H9 (cell line): ENCODE data around the gene CUEDC2. TPM values are rescaled to one million over a fixed set of nuclear protein-coding genes. Genes with fewer than 3 reads are reported as not detected.
A peak's percentile ranks its signal among the peaks of the same experiment; 100 is the strongest.

Source experiments
- DNase-seq: peaks from one replicate; pipeline ENCODE4 v3.0.0-alpha.2; 2017
- H2AFZ ChIP-seq: one replicate; pipeline ENCODE4 v1.6.1; 2013; ENCODE audit warnings: mild to moderate bottlenecking, low read length, control low read depth, moderate library complexity
- H2AK5ac ChIP-seq: 2 replicates; pipeline ENCODE4 v1.6.1; 2013; ENCODE audit warnings: low read length, control low read depth, mixed read lengths; ENCODE audit not compliant: insufficient read length
- H2BK120ac ChIP-seq: one replicate; pipeline ENCODE4 v1.6.1; 2013; ENCODE audit warnings: low read depth, mild to moderate bottlenecking, low read length, control low read depth, inconsistent platforms; ENCODE audit not compliant: poor library complexity, severe bottlenecking
- H2BK12ac ChIP-seq: 2 replicates; pipeline ENCODE4 v1.6.1; 2013; ENCODE audit warnings: low read length, control low read depth, mixed read lengths, low read depth; ENCODE audit not compliant: insufficient read length
- H2BK15ac ChIP-seq: 2 replicates; pipeline ENCODE4 v1.6.1; 2013; ENCODE audit warnings: low read depth, low read length, control low read depth
- H2BK20ac ChIP-seq: one replicate; pipeline ENCODE4 v1.6.1; 2013; ENCODE audit warnings: low read depth, mild to moderate bottlenecking, low read length, control low read depth, inconsistent platforms; ENCODE audit not compliant: poor library complexity, severe bottlenecking
- H2BK5ac ChIP-seq: 2 replicates; pipeline ENCODE4 v1.6.1; 2013; ENCODE audit warnings: low read length, control low read depth, mixed read lengths; ENCODE audit not compliant: insufficient read length
- H3K14ac ChIP-seq: 2 replicates; pipeline ENCODE4 v1.6.1; 2013; ENCODE audit warnings: low read length, control low read depth; ENCODE audit not compliant: insufficient read depth
- H3K18ac ChIP-seq: 2 replicates; pipeline ENCODE4 v1.6.1; 2013; ENCODE audit warnings: low read depth, mild to moderate bottlenecking, mixed read lengths, low read length, control low read depth; ENCODE audit not compliant: insufficient read length
- H3K23ac ChIP-seq: 2 replicates; pipeline ENCODE4 v1.6.1; 2013; ENCODE audit warnings: low read length, control low read depth, mixed read lengths, low read depth; ENCODE audit not compliant: insufficient read length
- H3K23me2 ChIP-seq: 2 replicates; pipeline ENCODE4 v1.6.1; 2013; ENCODE audit warnings: low read depth, mild to moderate bottlenecking, mixed read lengths, low read length, control low read depth; ENCODE audit not compliant: insufficient read length, poor library complexity, severe bottlenecking
- H3K27ac ChIP-seq: 2 replicates; pipeline ENCODE4 v1.5.1; 2013; ENCODE audit warnings: low read length, control low read depth, mixed read lengths, low read depth; ENCODE audit not compliant: insufficient read length
- H3K27me3 ChIP-seq: 2 replicates; pipeline ENCODE4 v1.6.1; 2013; ENCODE audit warnings: low read length, control low read depth, inconsistent platforms; ENCODE audit not compliant: insufficient read depth
- H3K4ac ChIP-seq: 2 replicates; pipeline ENCODE4 v1.6.1; 2013; ENCODE audit warnings: low read depth, mild to moderate bottlenecking, control low read depth, inconsistent platforms, low read length, moderate library complexity
- H3K4me1 ChIP-seq: 2 replicates; pipeline ENCODE4 v1.6.1; 2013; ENCODE audit warnings: low read length, control low read depth, inconsistent platforms; ENCODE audit not compliant: insufficient read depth
- H3K4me2 ChIP-seq: 2 replicates; pipeline ENCODE4 v1.6.1; 2013; ENCODE audit warnings: low read length, control low read depth, mixed read lengths; ENCODE audit not compliant: insufficient read length, insufficient read depth
- H3K56ac ChIP-seq: 2 replicates; pipeline ENCODE4 v1.6.1; 2013; ENCODE audit warnings: low read depth, mild to moderate bottlenecking, mixed read lengths, low read length, control low read depth; ENCODE audit not compliant: insufficient read length
- H3K79me1 ChIP-seq: 2 replicates; pipeline ENCODE4 v1.6.1; 2013; ENCODE audit warnings: low read depth, mild to moderate bottlenecking, moderate library complexity, low read length, control low read depth, inconsistent platforms; ENCODE audit not compliant: insufficient read depth, poor library complexity, severe bottlenecking
- H3K79me2 ChIP-seq: 2 replicates; pipeline ENCODE4 v1.6.1; 2013; ENCODE audit warnings: low read length, control low read depth, inconsistent platforms; ENCODE audit not compliant: insufficient read depth
- H3K9ac ChIP-seq: 2 replicates; pipeline ENCODE4 v1.6.1; 2013; ENCODE audit warnings: low read length, control low read depth, mixed read lengths; ENCODE audit not compliant: insufficient read length; ENCODE audit errors: extremely low read depth
- H3K9me3 ChIP-seq: one replicate; pipeline ENCODE4 v1.6.1; 2013; ENCODE audit warnings: low read depth, low read length, inconsistent platforms; ENCODE audit not compliant: control insufficient read depth
- H3T11ph ChIP-seq: one replicate; pipeline ENCODE4 v1.6.1; 2013; ENCODE audit warnings: mild to moderate bottlenecking, low read length, control low read depth, inconsistent platforms
- H4K20me1 ChIP-seq: one replicate; pipeline ENCODE4 v1.6.1; 2013; ENCODE audit not compliant: control insufficient read depth, insufficient read length, insufficient read depth
- H4K5ac ChIP-seq: 2 replicates; pipeline ENCODE4 v1.6.1; 2013; ENCODE audit warnings: low read depth, mild to moderate bottlenecking, mixed read lengths, low read length, control low read depth; ENCODE audit not compliant: insufficient read length
- H4K8ac ChIP-seq: replicated peaks from 2 replicates; pipeline ENCODE4 v1.6.1; 2013; ENCODE audit warnings: low read length, control low read depth, mixed read lengths, low read depth; ENCODE audit not compliant: insufficient read length
- H4K91ac ChIP-seq: 2 replicates; pipeline ENCODE4 v1.6.1; 2013; ENCODE audit warnings: low read depth, mild to moderate bottlenecking, moderate library complexity, mixed read lengths, low read length, control low read depth; ENCODE audit not compliant: insufficient read length
- H3K27ac Mint-ChIP-seq, 3 experiments: 2 replicates in 2 of 3; 3 replicates in 1 of 3; pipeline ENCODE4 v1.8.0; 2020 to 2021; ENCODE audit warnings: mixed read lengths in 3 of 3, mild to moderate bottlenecking in 1 of 3, moderate library complexity in 1 of 3
- H3K27me3 Mint-ChIP-seq: 2 replicates; pipeline ENCODE4 v1.8.0; 2021; ENCODE audit warnings: low read depth, mild to moderate bottlenecking, moderate library complexity, mixed read lengths
- H3K36me3 Mint-ChIP-seq, 3 experiments: 2 replicates in 2 of 3; 3 replicates in 1 of 3; pipeline ENCODE4 v1.8.0; 2020 to 2021; ENCODE audit warnings: low read depth in 3 of 3, mixed read lengths in 3 of 3; ENCODE audit not compliant: insufficient read depth in 1 of 3
- H3K4me1 Mint-ChIP-seq, 2 experiments: 2 replicates each; pipeline ENCODE4 v1.8.0; 2020; ENCODE audit warnings: mixed read lengths in 2 of 2
- H3K4me3 Mint-ChIP-seq, 2 experiments: 2 replicates in 1 of 2; 3 replicates in 1 of 2; pipeline ENCODE4 v1.8.0; 2020 to 2021; ENCODE audit warnings: mild to moderate bottlenecking in 2 of 2, mixed read lengths in 2 of 2, moderate library complexity in 1 of 2
- H3K9me3 Mint-ChIP-seq, 2 experiments: 2 replicates in 1 of 2; 3 replicates in 1 of 2; pipeline ENCODE4 v1.8.0; 2020; ENCODE audit warnings: mild to moderate bottlenecking in 2 of 2, mixed read lengths in 2 of 2, moderate library complexity in 1 of 2
- CTCF ChIP-seq: fragments of 200-600 bp; sonication (generic); conservative IDR thresholded peaks from 3 replicates; pipeline ENCODE4 v1.8.0; 2021; ENCODE audit warnings: antibody characterized with exemption, mild to moderate bottlenecking
- WGBS: extraction: QIAGEN DNeasy Blood & Tissue Kit; methylation state at CpG from one replicate; pipeline ENCODE4 v1.1.7; 2013; ENCODE audit warnings: missing lambda C conversion rate, low lambda C conversion rate, mixed read lengths; ENCODE audit not compliant: insufficient read length; ENCODE audit errors: extremely low coverage; 5-methylcytosine and 5-hydroxymethylcytosine counted together
- total RNA-seq: library from RNA; stranded (reverse); gene quantifications from 2 replicates; pipeline ENCODE4 v1.2.1, GENCODE V29; 2021

The CUEDC2 gene
- total RNA-seq, 1 experiment from 2014 or later = 41.2 TPM

GRCh38 chr10:102435133-102435497 is 2.7 kb upstream of the CUEDC2 start:
- Histone ChIP-seq H2BK5ac (no peak overlapping the region), H4K5ac (no peak overlapping the region), H3K4ac (no peak overlapping the region), H3K4me2 (peak overlapping the region; percentile 28), H3K27me3 (peaks cover 29% of the 10 kb centered on the region; the same call in 1 of the 2 replicates), H3K23ac (no peak overlapping the region), H2AK5ac (no peak overlapping the region), H3K9me3 (no peaks in the 10 kb centered on the region), H2BK15ac (no peak overlapping the region), H4K91ac (no peak overlapping the region), H3K79me2 (no peaks in the 10 kb centered on the region), H3K4me1 (peaks cover 5% of the 10 kb centered on the region; the same call in 1 of the 2 replicates), H3K23me2 (peaks cover 9% of the 10 kb centered on the region), H3K14ac (no peak overlapping the region), H3K79me1 (no peaks in the 10 kb centered on the region), H2AFZ (no peak overlapping the region), H4K20me1 (no peaks in the 10 kb centered on the region), H3K56ac (no peak overlapping the region), H3T11ph (no peak overlapping the region), H2BK12ac (no peak overlapping the region), H3K18ac (no peak overlapping the region), H4K8ac (no peak overlapping the region), H3K9ac (no peak overlapping the region), H2BK120ac (no peak overlapping the region), H2BK20ac (no peak overlapping the region), H3K27ac (no peak overlapping the region)
- Mint-ChIP-seq H3K36me3 (0 out of 7 replicates have a peak, but pooled peaks cover 0 to 1% (median 0%) of the 10 kb centered on the region in 3 experiments), H3K4me1 (peaks cover 16 to 34% of the 10 kb centered on the region in 2 experiments), H3K27ac (peak overlapping the region in 1 of 3 experiments; percentile 67; a peak in 1 of 7 replicates), H3K27me3 (peaks cover 64% of the 10 kb centered on the region), H3K9me3 (no peaks in the 10 kb centered on the region; a peak in 1 of 5 replicates), H3K4me3 (peak overlapping the region; percentile 35 to 78; a peak in 4 of 5 replicates)
- TF ChIP-seq CTCF = no peak
- DNase-seq = no peak
- WGBS = no CpG with 5 or more reads among the region's 5 CpGs
